PFSK-1 (cell line): ENCODE results near the gene OR5K1.

ENCODE experiments used
- FOXP2 ChIP-seq: optimal IDR thresholded peaks from 2 replicates; pipeline ENCODE3; 2011; ENCODE audit warnings: borderline replicate concordance, control low read depth, inconsistent platforms; ENCODE audit not compliant: insufficient read depth; ENCODE audit errors: extremely low read length, extremely low read depth
- POLR2AphosphoS5 ChIP-seq: IDR thresholded peaks from 2 replicates; pipeline ENCODE4 v1.6.1; 2012; ENCODE audit warnings: low read depth, mild to moderate bottlenecking, control low read depth, low read length, moderate library complexity
- REST ChIP-seq, 2 experiments: IDR thresholded peaks; 2 replicates each; pipeline versions ENCODE4 v1.6.1 to v1.8.0; 2011 to 2012; ENCODE audit warnings: low read depth in 2 of 2, low read length in 2 of 2, control low read depth in 1 of 2, inconsistent platforms in 1 of 2, mild to moderate bottlenecking in 1 of 2, moderate library complexity in 1 of 2; ENCODE audit not compliant: insufficient read depth in 1 of 2
- SIN3A ChIP-seq: IDR thresholded peaks from 2 replicates; pipeline ENCODE4 v1.6.1; 2012; ENCODE audit warnings: mild to moderate bottlenecking, low read length, moderate library complexity, borderline replicate concordance; ENCODE audit not compliant: insufficient read depth
- TAF1 ChIP-seq: IDR thresholded peaks from 2 replicates; pipeline ENCODE4 v1.6.1; 2012; ENCODE audit warnings: low read length, control low read depth, borderline replicate concordance; ENCODE audit not compliant: insufficient read depth

The OR5K1 gene

GRCh38 chr3:98508582-98508981 lies 45.6 kb downstream of the OR5K1 start:
- TF ChIP-seq POLR2AphosphoS5 (no peak), TAF1 (no peak), SIN3A (no peak), REST (IDR thresholded peaks at IDR 0.05; ENCODE audit: insufficient read depth in 1 of 2, low read depth in 2 of 2, low read length in 2 of 2) (no peak), FOXP2 (no peak)

DNA sequence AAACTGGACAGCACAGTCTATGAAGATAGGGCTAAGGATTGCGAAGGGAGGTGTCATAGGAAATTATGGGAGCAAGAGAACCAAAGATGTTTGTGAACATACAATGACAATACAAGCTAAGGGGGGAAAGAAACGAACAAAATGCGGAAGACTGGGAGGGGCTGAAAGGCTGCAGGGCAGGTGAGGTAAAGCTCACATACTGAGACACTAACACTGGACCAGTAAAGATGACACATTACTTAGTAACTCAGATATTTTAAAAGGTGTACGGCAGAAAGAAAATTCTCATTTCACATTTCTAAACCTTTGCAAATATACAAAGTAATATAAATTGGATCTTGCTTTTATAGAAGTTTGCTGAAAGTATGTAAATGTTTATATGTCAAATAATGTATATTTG lies 49.6 kb downstream of the OR5K1 start:
- TF ChIP-seq POLR2AphosphoS5: no peak

- TF ChIP-seq FOXP2 (no peak), TAF1 (no peak), POLR2AphosphoS5 (no peak), REST (IDR thresholded peaks at IDR 0.05; ENCODE audit: insufficient read depth in 1 of 2, low read depth in 2 of 2, low read length in 2 of 2) (no peak), SIN3A (no peak)
These were observed 50.1 kb downstream of the OR5K1 start for GRCh38 chr3:98513091-98513511.

DNA sequence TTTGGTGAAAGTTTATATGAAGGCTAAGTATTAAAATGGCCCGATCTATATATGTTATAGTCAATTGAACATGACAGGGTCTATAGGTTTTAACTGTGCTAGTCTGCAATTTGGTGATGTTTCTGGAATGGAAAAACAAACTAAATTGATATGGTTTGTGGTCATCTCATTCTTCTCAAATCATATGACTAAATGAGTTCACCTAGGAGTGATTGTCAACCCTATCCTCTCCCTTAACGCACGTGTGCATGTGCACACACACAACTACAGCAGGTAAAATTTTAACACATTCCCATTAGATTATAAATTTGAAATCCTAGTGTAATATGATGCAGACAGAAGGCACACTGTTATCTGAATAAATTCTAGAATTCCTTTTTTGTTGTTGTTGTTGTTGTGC lies 50.7 kb downstream of the OR5K1 start:
- TF ChIP-seq SIN3A (no peak), TAF1 (no peak), POLR2AphosphoS5 (no peak), REST (IDR thresholded peaks at IDR 0.05; ENCODE audit: insufficient read depth in 1 of 2, low read depth in 2 of 2, low read length in 2 of 2) (no peak), FOXP2 (no peak)

- TF ChIP-seq FOXP2 (no peak), POLR2AphosphoS5 (no peak), TAF1 (no peak), SIN3A (no peak), REST (IDR thresholded peaks at IDR 0.05; ENCODE audit: insufficient read depth in 1 of 2, low read depth in 2 of 2, low read length in 2 of 2) (no peak)
These were observed 51.9 kb downstream of the OR5K1 start for GRCh38 chr3:98514948-98515347.
